HG03354 (cell line): ENCODE measurements around the gene C12orf42.

ENCODE experiments used
- ATAC-seq: cut with Tn5 transposase; IDR thresholded peaks from one replicate; pipeline ENCODE4 v1.9.1; 2021; ENCODE audit warnings: mild to moderate bottlenecking; ENCODE audit not compliant: unreplicated experiment, poor library complexity, severe bottlenecking

C12orf42 gene

GRCh38 chr12:103368167-103368566 lies 127.6 kb downstream of the C12orf42 start:
- ATAC-seq: no peak

- no peak for ATAC-seq
Observed at GRCh38 chr12:103354403-103354802, 141.4 kb downstream of the C12orf42 start.

GRCh38 chr12:103353913-103354312 lies 141.9 kb downstream of the C12orf42 start:
- no peak for ATAC-seq

GRCh38 chr12:103350116-103350515 lies 145.7 kb downstream of the C12orf42 start:
- ATAC-seq: no peak

GRCh38 chr12:103348935-103349334 lies 146.8 kb downstream of the C12orf42 start:
- ATAC-seq: no peak

GRCh38 chr12:103336940-103337339 lies 158.8 kb downstream of the C12orf42 start:
- ATAC-seq: no peak

DNA sequence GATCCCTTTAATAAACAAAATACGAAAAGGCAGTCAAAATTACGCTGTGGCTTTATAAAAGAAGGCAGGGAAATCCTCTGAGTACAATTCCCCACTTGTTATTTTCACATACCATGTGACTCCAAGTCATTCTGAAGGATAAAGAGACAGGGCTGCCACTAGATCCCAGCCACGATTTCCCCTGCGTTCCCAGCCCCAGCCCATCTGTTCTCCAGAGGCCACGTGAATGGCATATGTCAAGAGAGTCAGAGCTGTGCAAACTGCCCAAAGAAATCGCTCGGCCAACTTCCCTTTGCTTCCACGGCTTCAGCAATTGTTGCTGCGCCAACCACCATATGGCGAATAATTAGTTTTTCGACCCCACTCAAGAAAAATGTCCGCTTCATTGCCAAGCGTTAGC lies 161.3 kb downstream of the C12orf42 start:
- ATAC-seq: no peak

DNA sequence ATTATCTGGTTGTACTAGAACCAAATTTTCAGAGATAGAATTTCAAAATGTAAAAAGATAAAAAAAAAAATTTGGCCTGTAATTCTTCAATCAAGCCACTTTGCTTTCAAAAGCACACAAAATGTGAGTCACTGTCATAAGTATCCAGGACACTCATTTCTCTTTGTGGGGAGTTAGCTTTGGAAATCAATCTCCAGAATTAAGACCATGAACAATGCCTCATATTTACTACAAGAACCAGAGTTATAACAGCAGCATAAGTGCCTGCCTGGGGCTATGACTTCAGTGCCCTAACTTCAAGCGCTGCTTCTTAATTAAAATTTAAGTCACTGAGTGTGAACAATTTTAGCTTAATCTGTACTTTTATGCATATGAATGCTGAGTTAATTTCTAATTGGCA lies 162.1 kb downstream of the C12orf42 start:
- no peak for ATAC-seq

DNA sequence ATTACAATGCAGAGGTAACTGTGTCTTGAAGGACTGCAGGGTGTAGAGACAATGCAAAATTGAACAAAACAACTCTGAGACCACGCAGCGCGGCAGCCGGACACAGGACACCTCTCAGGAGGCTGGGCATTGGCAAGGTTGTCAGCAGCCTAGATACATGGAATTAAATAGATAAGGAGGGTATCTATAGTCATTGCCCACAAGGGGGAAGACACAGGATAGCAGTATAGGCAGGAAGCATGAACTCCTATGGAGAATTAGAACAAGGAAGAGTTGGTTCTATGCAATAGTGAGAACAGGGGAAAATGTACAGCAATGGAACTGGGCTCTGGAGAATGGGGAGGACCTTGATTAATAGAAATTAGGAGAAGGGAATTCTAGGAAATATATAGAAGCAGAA lies 164.1 kb downstream of the C12orf42 start:
- no peak for ATAC-seq

DNA sequence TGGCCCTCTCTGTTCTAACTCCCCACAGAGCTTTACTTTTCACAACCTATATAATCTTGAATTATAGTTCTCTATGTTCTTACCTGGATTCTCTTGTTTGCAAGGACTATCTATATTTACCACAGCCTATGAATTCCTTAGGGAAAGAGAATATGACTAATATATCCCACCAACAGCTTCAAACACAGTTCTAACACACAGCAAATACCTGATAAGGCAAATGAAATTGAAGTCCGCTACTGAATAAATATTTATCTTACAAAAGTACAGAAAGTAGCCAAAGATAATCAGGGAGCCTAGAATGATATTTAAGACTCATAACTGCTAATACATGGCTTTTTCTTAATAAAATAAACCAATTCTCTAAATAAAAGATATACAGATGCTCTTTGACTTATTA lies 165.1 kb downstream of the C12orf42 start:
- no peak for ATAC-seq

- ATAC-seq: no peak
Observed at GRCh38 chr12:103327676-103328075, 168.1 kb downstream of the C12orf42 start.

- ATAC-seq: no peak
Observed at GRCh38 chr12:103326190-103326589, 169.6 kb downstream of the C12orf42 start.

GRCh38 chr12:103318566-103318965 lies 177.2 kb downstream of the C12orf42 start:
- ATAC-seq: no peak

GRCh38 chr12:103317220-103317619 lies 178.5 kb downstream of the C12orf42 start:
- no peak for ATAC-seq

DNA sequence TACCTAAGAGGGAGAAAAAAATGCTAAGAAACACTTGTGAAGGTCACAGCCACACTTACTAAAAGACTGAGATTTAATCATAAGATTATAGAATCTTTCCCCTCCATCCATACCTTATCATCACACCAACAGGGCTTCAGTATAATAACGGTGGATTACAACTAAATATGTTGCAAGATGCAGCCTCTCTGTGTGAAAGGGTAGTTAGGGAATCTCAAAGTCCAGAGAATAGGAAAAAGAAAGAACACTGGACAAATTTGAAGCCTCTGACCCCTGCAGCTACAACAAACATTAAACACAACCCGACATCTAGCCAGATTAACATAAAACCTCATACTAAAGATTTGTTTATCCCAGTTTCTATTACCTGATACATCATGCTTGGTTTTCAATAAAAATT lies 181.0 kb downstream of the C12orf42 start:
- ATAC-seq: no peak

- no peak for ATAC-seq
Observed at GRCh38 chr12:103313894-103314293, 181.9 kb downstream of the C12orf42 start.

GRCh38 chr12:103312742-103313354 lies 182.9 kb downstream of the C12orf42 start:
- ATAC-seq: no peak

- no peak for ATAC-seq
Observed at GRCh38 chr12:103310546-103311270, 185.1 kb downstream of the C12orf42 start.

DNA sequence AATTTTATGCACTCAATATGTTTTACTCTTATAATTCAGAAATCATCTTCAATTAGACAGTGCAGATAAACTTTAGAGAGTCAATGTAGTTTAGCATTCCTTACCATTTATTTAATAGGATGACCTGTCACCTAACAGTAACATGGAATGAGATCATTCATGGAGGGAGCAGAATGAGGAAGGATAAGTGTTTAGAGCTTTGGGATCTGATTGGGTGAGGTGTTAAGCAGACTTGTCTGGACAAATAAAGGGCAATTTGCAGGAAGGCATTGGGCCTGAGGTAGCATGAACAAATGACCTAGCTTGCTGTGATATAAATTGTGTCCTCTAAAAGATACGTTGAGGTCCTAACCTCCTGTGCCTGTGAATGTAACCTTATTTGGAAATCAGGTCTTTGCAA lies 187.4 kb downstream of the C12orf42 start:
- no peak for ATAC-seq

GRCh38 chr12:103303484-103303883 lies 192.3 kb downstream of the C12orf42 start:
- no peak for ATAC-seq
